ENCODE data around the gene DSCAM. TPM values are rescaled to one million over a fixed set of nuclear protein-coding genes. Genes with fewer than 3 reads are reported as not detected.

DSCAM gene
- total and polyA plus RNA-seq, 2 donors (not counting 1 experiment from before 2014, with no cell fraction given) = not detected

GRCh38 chr21:40386294-40386911 is 460.6 kb downstream of the DSCAM start:
- DNase-seq = peak; percentile 3
- ChIA-PET CTCF (no interaction called here), POLR2A (no interaction called here)
- H3K9me3 ChIP-seq (ENCODE audit: control extremely low read depth in 1 of 3, control insufficient read depth in 2 of 3, insufficient read depth in 1 of 3, low read length in 2 of 3) = peaks cover 0 to 2% (median 0%) of the 10 kb centered on the region in 3 donors
- intact Hi-C loops (cut with micrococcal nuclease) = no loop called here
- no peaks in the 10 kb centered on the region for H4K20me1 ChIP-seq (ENCODE audit: control insufficient read depth, insufficient read depth, low read length, poor library complexity, severe bottlenecking)
- TF ChIP-seq EZH2 (IDR thresholded peaks at IDR 0.05; ENCODE audit: borderline replicate concordance, insufficient read depth, low read depth, low read length, poor library complexity, severe bottlenecking) (no peak), CTCF (IDR thresholded peaks at IDR 0.05) (peak; percentile 45)
- no peak overlapping the region for H3K9ac ChIP-seq (ENCODE audit: low read length)
- no peaks in the 10 kb centered on the region for H3K4me1 Mint-ChIP-seq
- no peak overlapping the region for H3K27ac ChIP-seq (ENCODE audit: low read length in 2 of 2)
- no peak overlapping the region for H3K27ac Mint-ChIP-seq
- H3K27me3 Mint-ChIP-seq = no peaks in the 10 kb centered on the region
- H3K4me1 ChIP-seq (ENCODE audit: control insufficient read depth in 2 of 2, insufficient read depth in 2 of 2, low read length in 2 of 2) = no peaks in the 10 kb centered on the region
- H3K4me3 Mint-ChIP-seq = no peak overlapping the region
- H3K79me2 ChIP-seq (ENCODE audit: control insufficient read depth, insufficient read depth, low read length) = no peaks in the 10 kb centered on the region
- no peaks in the 10 kb centered on the region for H3K27me3 ChIP-seq (replicated peaks in 1 of 4; ENCODE audit: control extremely low read depth in 1 of 4, control insufficient read depth in 3 of 4, insufficient read depth in 4 of 4, low read length in 3 of 4)
- no peak overlapping the region for H3K4me3 ChIP-seq (ENCODE audit: control extremely low read depth in 1 of 5, extremely low read depth in 1 of 5, insufficient read depth in 1 of 5, low read depth in 2 of 5, low read length in 4 of 5)
- 8% methylated on average over 20 of the region's 23 CpGs for WGBS (ENCODE audit: insufficient coverage)
- H3K4me2 ChIP-seq (replicated peaks; ENCODE audit: low read depth, low read length, poor library complexity, severe bottlenecking) = no peak overlapping the region
- no peak overlapping the region for H2AFZ ChIP-seq (ENCODE audit: insufficient read depth, low read depth, low read length, poor library complexity, severe bottlenecking)
- H3K9me3 Mint-ChIP-seq (ENCODE audit: insufficient read depth) = peaks cover 4% of the 10 kb centered on the region
- ATAC-seq (ENCODE audit: low read depth) = no peak
- no peaks in the 10 kb centered on the region for H3K36me3 ChIP-seq (replicated peaks in 1 of 2; ENCODE audit: control extremely low read depth in 1 of 2, control insufficient read depth in 1 of 2, extremely low read depth in 1 of 2, insufficient read depth in 2 of 2, low read length in 1 of 2)

- Mint-ChIP-seq H3K9me3 (ENCODE audit: insufficient read depth) (peaks cover 4% of the 10 kb centered on the region), H3K27me3 (no peaks in the 10 kb centered on the region), H3K4me3 (no peak overlapping the region), H3K27ac (no peak overlapping the region), H3K4me1 (no peaks in the 10 kb centered on the region)
- WGBS (ENCODE audit: insufficient coverage) = 100% methylated on average over 2 of the region's 6 CpGs
- CTCF ChIA-PET = no interaction called here
- TF ChIP-seq EZH2 (IDR thresholded peaks at IDR 0.05; ENCODE audit: borderline replicate concordance, insufficient read depth, low read depth, low read length, poor library complexity, severe bottlenecking) (no peak), CTCF (IDR thresholded peaks at IDR 0.05) (no peak)
- Histone ChIP-seq H3K27ac (ENCODE audit: low read length in 2 of 2) (no peak overlapping the region), H2AFZ (ENCODE audit: insufficient read depth, low read depth, low read length, poor library complexity, severe bottlenecking) (no peak overlapping the region), H3K4me1 (ENCODE audit: control insufficient read depth in 2 of 2, insufficient read depth in 2 of 2, low read length in 2 of 2) (no peaks in the 10 kb centered on the region), H3K9ac (ENCODE audit: low read length) (no peak overlapping the region), H4K20me1 (ENCODE audit: control insufficient read depth, insufficient read depth, low read length, poor library complexity, severe bottlenecking) (no peaks in the 10 kb centered on the region), H3K4me3 (ENCODE audit: control extremely low read depth in 1 of 5, extremely low read depth in 1 of 5, insufficient read depth in 1 of 5, low read depth in 2 of 5, low read length in 4 of 5) (no peak overlapping the region), H3K9me3 (ENCODE audit: control extremely low read depth in 1 of 3, control insufficient read depth in 2 of 3, insufficient read depth in 1 of 3, low read length in 2 of 3) (peaks cover 0 to 4% (median 0%) of the 10 kb centered on the region in 3 donors), H3K27me3 (replicated peaks in 1 of 4; ENCODE audit: control extremely low read depth in 1 of 4, control insufficient read depth in 3 of 4, insufficient read depth in 4 of 4, low read length in 3 of 4) (no peaks in the 10 kb centered on the region), H3K36me3 (replicated peaks in 1 of 2; ENCODE audit: control extremely low read depth in 1 of 2, control insufficient read depth in 1 of 2, extremely low read depth in 1 of 2, insufficient read depth in 2 of 2, low read length in 1 of 2) (no peaks in the 10 kb centered on the region), H3K4me2 (replicated peaks; ENCODE audit: low read depth, low read length, poor library complexity, severe bottlenecking) (no peak overlapping the region), H3K79me2 (ENCODE audit: control insufficient read depth, insufficient read depth, low read length) (no peaks in the 10 kb centered on the region)
- no peak for DNase-seq
- POLR2A ChIA-PET = no interaction called here
- ATAC-seq (ENCODE audit: low read depth) = no peak
- intact Hi-C loops (cut with micrococcal nuclease) = no loop called here
Measured at GRCh38 chr21:40385883-40386282, 461.1 kb downstream of the DSCAM start.
